ENCODE data around the gene PARVB.

- TF ChIP-seq CTCF (IDR thresholded peaks at IDR 0.05): no peak
- no peak for TF ChIP-seq EZH2 (IDR thresholded peaks at IDR 0.05)
- no peak for TF ChIP-seq EZH2phosphoT487 (IDR thresholded peaks at IDR 0.05)
Observed at GRCh38 chr22:44190381-44190976, 166.4 kb downstream of the PARVB start.

Data from neural progenitor cell (in vitro differentiated cells).